HepG2 (cell line): ENCODE measurements around the gene SORD. TPM values are rescaled to one million over a fixed set of nuclear protein-coding genes. Genes with fewer than 3 reads are reported as not detected.

Source experiments
- ATAC-seq: fragments of 200-7000 bp; cut with Tn5 transposase; 3 replicates; pipeline ENCODE4 v1.9.1; 2020; ENCODE audit warnings: mild to moderate bottlenecking, moderate library complexity
- BruUV-seq: library from RNA; stranded (reverse); fragments of 400-500 nt; replicated peaks from 2 replicates; lab custom pipeline; 2021; lab: Mats Ljungman, UMichigan
- CTCF ChIA-PET: fragments of 300-600 bp; formaldehyde crosslinking; extraction: SDS; loops from one replicate; lab custom pipeline; 2021; ENCODE audit warnings: low total read pairs, inconsistent platforms, low intra/inter-chr PET ratio; lab: Yijun Ruan, JAX
- POLR2A ChIA-PET: fragments of 350-600 bp; sonication (Branson Sonifier 250); formaldehyde crosslinking; loops from one replicate; lab custom pipeline; 2020; ENCODE audit warnings: antibody characterized with exemption, inconsistent platforms; lab: Yijun Ruan, JAX
- DNase-seq: peaks from one replicate; pipeline ENCODE4 v3.0.0-alpha.2; 2015; ENCODE audit warnings: low spot score
- FAIRE-seq: peaks from 3 replicates; lab custom pipeline; 2011; peaks lifted over from hg19 to GRCh38; lab: Jason Lieb, UNC
- H2AFZ ChIP-seq: one replicate; pipeline ENCODE4 v1.6.1; 2011; ENCODE audit warnings: low read length, inconsistent platforms
- H3K27ac ChIP-seq: fragments of 300-600 bp; 3 replicates; pipeline ENCODE4 v1.8.0; 2011; ENCODE audit warnings: mixed run types, mild to moderate bottlenecking, mixed read lengths, low read length, inconsistent platforms; ENCODE audit not compliant: insufficient read depth; ENCODE audit errors: extremely low read length
- H3K27me3 ChIP-seq, 2 experiments: fragments of 200-600 bp in 1 of 2; 2 replicates in 1 of 2; 3 replicates in 1 of 2; pipeline versions ENCODE4 v1.6.0 to v1.8.0; 2011; ENCODE audit warnings: low read length in 2 of 2, mild to moderate bottlenecking in 2 of 2, moderate library complexity in 2 of 2, inconsistent platforms in 1 of 2; ENCODE audit not compliant: insufficient read depth in 2 of 2, control insufficient read depth in 1 of 2
- H3K36me3 ChIP-seq, 2 experiments: fragments of 200-600 bp in 1 of 2; replicated peaks in 1 of 2; 2 replicates in 1 of 2; 3 replicates in 1 of 2; pipeline versions ENCODE4 v1.5.1 to v1.8.0; 2011; ENCODE audit warnings: low read length in 2 of 2, inconsistent platforms in 1 of 2; ENCODE audit not compliant: insufficient read depth in 2 of 2, control insufficient read depth in 1 of 2
- H3K4me1 ChIP-seq: 2 replicates; pipeline ENCODE4 v1.5.1; 2012; ENCODE audit warnings: low read length, inconsistent platforms; ENCODE audit not compliant: insufficient read depth
- H3K4me2 ChIP-seq: 2 replicates; pipeline ENCODE4 v1.6.0; 2011; ENCODE audit warnings: low read depth, low read length, inconsistent platforms
- H3K4me3 ChIP-seq, 3 experiments: fragments of 200-600 bp in 1 of 3; sonication (generic), shearing (Covaris generic) in 1 of 3; replicated peaks in 1 of 3; 2 replicates each; pipeline ENCODE4 v1.5.1; 2011 to 2016; ENCODE audit warnings: low read length in 3 of 3, inconsistent platforms in 2 of 3, low read depth in 2 of 3, mild to moderate bottlenecking in 2 of 3, control low read depth in 1 of 3, mixed read lengths in 1 of 3; ENCODE audit not compliant: insufficient read depth in 1 of 3
- H3K79me2 ChIP-seq: one replicate; pipeline ENCODE4 v1.6.1; 2011; ENCODE audit warnings: low read length, inconsistent platforms; ENCODE audit not compliant: insufficient read depth
- H3K9ac ChIP-seq: 2 replicates; pipeline ENCODE4 v1.6.0; 2011; ENCODE audit warnings: mild to moderate bottlenecking, low read depth, low read length, inconsistent platforms; ENCODE audit not compliant: insufficient read depth
- H3K9me3 ChIP-seq: 2 replicates; pipeline ENCODE4 v1.5.1; 2012; ENCODE audit warnings: mild to moderate bottlenecking, low read length
- H4K20me1 ChIP-seq: 2 replicates; pipeline ENCODE4 v1.6.0; 2011; ENCODE audit warnings: inconsistent platforms, mild to moderate bottlenecking, low read length, moderate library complexity; ENCODE audit not compliant: insufficient read depth
- ARNT ChIP-seq: fragments of 450-650 bp; IDR thresholded peaks from 2 replicates; pipeline ENCODE4 v1.6.1; 2017
- EHMT2 ChIP-seq: fragments of 200-600 bp; sonication (generic); IDR thresholded peaks from 2 replicates; pipeline ENCODE4 v1.7.0; 2017; ENCODE audit warnings: antibody characterized with exemption, low read depth, low read length, borderline replicate concordance
- GATA4 ChIP-seq: sonication (generic); IDR thresholded peaks from 2 replicates; pipeline ENCODE4 v1.6.1; 2016; ENCODE audit warnings: antibody characterized with exemption, low read depth, borderline replicate concordance
- HCFC1 ChIP-seq: fragments of 150-350 bp; IDR thresholded peaks from 2 replicates; pipeline ENCODE4 v1.6.1; 2014; ENCODE audit warnings: low read depth, low read length
- KDM6A ChIP-seq: IDR thresholded peaks from 2 replicates; pipeline ENCODE4 v1.6.1; 2016; ENCODE audit warnings: low read depth
- NFIC ChIP-seq: IDR thresholded peaks from 2 replicates; pipeline ENCODE4 v1.6.1; 2012; ENCODE audit warnings: mild to moderate bottlenecking, low read length, inconsistent platforms
- RARG ChIP-seq: sonication (generic); formaldehyde crosslinking; IDR thresholded peaks from 2 replicates; pipeline ENCODE4 v1.4.0; 2020; ENCODE audit warnings: low read depth, mild to moderate bottlenecking, missing genetic modification reagents
- RBM39 ChIP-seq: fragments of 200-400 bp; formaldehyde crosslinking; IDR thresholded peaks from one replicate; pipeline ENCODE4 v1.6.1; 2018; ENCODE audit warnings: antibody characterized with exemption, mild to moderate bottlenecking, low read depth, low read length; ENCODE audit not compliant: poor library complexity, severe bottlenecking
- RXRA ChIP-seq: sonication (generic); formaldehyde crosslinking; IDR thresholded peaks from 2 replicates; pipeline ENCODE4 v1.5.1; 2020; ENCODE audit warnings: missing genetic modification reagents
- ZC3H13 ChIP-seq: sonication (generic); formaldehyde crosslinking; IDR thresholded peaks from 2 replicates; pipeline ENCODE4 v1.8.1; 2023; ENCODE audit warnings: mild to moderate bottlenecking, missing genetic modification reagents, moderate library complexity
- ZFP1 ChIP-seq: IDR thresholded peaks from 2 replicates; pipeline ENCODE4 v1.6.1; 2016
- ZNF224 ChIP-seq: sonication (generic); formaldehyde crosslinking; IDR thresholded peaks from 2 replicates; pipeline ENCODE4 v1.5.0; 2020; ENCODE audit warnings: mild to moderate bottlenecking, missing genetic modification reagents
- ZNF234 ChIP-seq: sonication (generic); formaldehyde crosslinking; conservative IDR thresholded peaks from 2 replicates; pipeline ENCODE4 v1.5.1; 2020; ENCODE audit warnings: mild to moderate bottlenecking, missing genetic modification reagents
- ZNF292 ChIP-seq: sonication (generic); formaldehyde crosslinking; IDR thresholded peaks from 2 replicates; pipeline ENCODE4 v1.8.1; 2022; ENCODE audit warnings: mild to moderate bottlenecking, low read depth, missing genetic modification reagents, borderline replicate concordance
- ZNF333 ChIP-seq: sonication (generic); formaldehyde crosslinking; IDR thresholded peaks from 2 replicates; pipeline ENCODE4 v1.4.0; 2020; ENCODE audit warnings: mild to moderate bottlenecking, missing genetic modification reagents, borderline replicate concordance
- ZNF746 ChIP-seq: sonication (generic); formaldehyde crosslinking; IDR thresholded peaks from 2 replicates; pipeline ENCODE4 v1.8.0; 2022; ENCODE audit warnings: mild to moderate bottlenecking, missing genetic modification reagents
- ZSCAN25 ChIP-seq: sonication (generic); formaldehyde crosslinking; IDR thresholded peaks from 2 replicates; pipeline ENCODE4 v1.8.0; 2022; ENCODE audit warnings: mild to moderate bottlenecking, missing genetic modification reagents
- WGBS: methylation state at CpG from one replicate; pipeline ENCODE4 v1.1.6; 2017; ENCODE audit warnings: low lambda C conversion rate; 5-methylcytosine and 5-hydroxymethylcytosine counted together
- in situ Hi-C: cut with HindIII; loops from 2 replicates; pipeline ENCODE4 v1.10.0; 2017; ENCODE audit warnings: low pct_unique_long_range_greater_than_20kb; ENCODE audit not compliant: extremely low pct_ligation_motif_present
- intact Hi-C: fragments of 100-400 bp; cut with micrococcal nuclease; formaldehyde crosslinking; loops from one replicate; pipeline ENCODE4 v1.10.0; 2022; ENCODE audit not compliant: unreplicated experiment
- polyA plus RNA-seq, 8 experiments: library from polyadenylated mRNA; depleted of rRNA in 3 of 8; stranded (reverse) in 7 of 8; unstranded in 1 of 8; fragments of >200 nt; fragmentation: Illumina TruSeq in 4 of 8; extraction: Trizol in 4 of 8; gene quantifications; 2 replicates each; pipeline versions ENCODE4 v1.2.1 to v1.2.3, GENCODE V29; 2011 to 2016; ENCODE audit warnings: low read depth in 4 of 8, missing spikeins in 1 of 8, mixed read lengths in 1 of 8; ENCODE audit not compliant: insufficient read depth in 1 of 8
- total RNA-seq, 5 experiments: library from RNA; depleted of rRNA; stranded (reverse); fragments of >200 nt; fragmentation: Illumina TruSeq; extraction: Trizol; gene quantifications; 2 replicates each; pipeline ENCODE4 v1.2.3, GENCODE V29; 2016; ENCODE audit warnings: low read depth in 1 of 5
- TF ChIP-seq, protein P1 (sequence below): sonication (generic); formaldehyde crosslinking; IDR thresholded peaks from 2 replicates; pipeline ENCODE4 v1.4.0; 2020; ENCODE audit warnings: missing genetic modification reagents, borderline replicate concordance
- TF ChIP-seq, protein P2 (sequence below): sonication (generic); formaldehyde crosslinking; IDR thresholded peaks from 2 replicates; pipeline ENCODE4 v1.4.0; 2020; ENCODE audit warnings: mild to moderate bottlenecking, missing genetic modification reagents

SORD gene
- total and polyA plus RNA-seq, 2 of the 13 experiments (the other 11 are each of a cell fraction or from before 2014, with no cell fraction given): 59.1 to 95.3 TPM

DNA sequence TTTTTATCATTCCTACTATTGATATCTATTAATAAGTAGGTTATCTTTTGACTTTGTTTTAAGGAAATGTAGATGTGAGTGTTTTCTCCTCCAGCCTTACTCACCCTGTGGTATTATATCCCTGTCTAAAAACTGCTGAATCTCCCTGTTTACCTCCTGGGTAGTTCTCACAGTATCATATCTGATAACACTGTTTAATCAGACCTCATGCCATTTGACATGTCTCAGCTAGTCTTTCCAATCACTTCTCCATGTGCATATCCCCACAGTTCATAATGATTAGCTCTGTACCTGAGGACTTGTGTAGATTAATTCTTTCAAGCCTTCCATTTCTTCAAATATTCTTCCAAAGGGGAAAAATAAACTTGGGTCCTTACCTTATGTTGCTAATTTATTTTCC lies 60.2 kb downstream of the SORD start:
- no peaks in the 10 kb centered on the region for H4K20me1 ChIP-seq
- no peak overlapping the region for H3K27ac ChIP-seq
- no peaks in the 10 kb centered on the region for H3K36me3 ChIP-seq
- H3K9ac ChIP-seq: no peak overlapping the region
- POLR2A ChIA-PET: no interaction called here
- no peak overlapping the region for H3K4me3 ChIP-seq
- H3K27me3 ChIP-seq: no peaks in the 10 kb centered on the region
- FAIRE-seq (no peak), ATAC-seq (no peak), DNase-seq (peak; percentile 35)
- H3K79me2 ChIP-seq: no peaks in the 10 kb centered on the region
- H3K4me2 ChIP-seq: no peak overlapping the region
- H2AFZ ChIP-seq: no peak overlapping the region
- in situ Hi-C loops (no loop called here), intact Hi-C loops (no loop called here)
- H3K9me3 ChIP-seq: no peaks in the 10 kb centered on the region
- no peak for TF ChIP-seq RARG (CRISPR knock-in tag)
- TF ChIP-seq ZFP1 (CRISPR knock-in tag): no peak
- no peak for TF ChIP-seq ZNF224
- no peak for TF ChIP-seq ZC3H13 (CRISPR knock-in tag)
- no peak for TF ChIP-seq ZNF292 (CRISPR knock-in tag)
- TF ChIP-seq ARNT: no peak
- no peak for TF ChIP-seq ZNF746 (CRISPR knock-in tag)
- no peak for TF ChIP-seq ZNF333
- TF ChIP-seq NFIC: no peak
- TF ChIP-seq ZNF234: no peak
- CTCF ChIA-PET: no interaction called here
- peaks cover 24% of the 10 kb centered on the region for H3K4me1 ChIP-seq
- no TSS peak for BruUV-seq

- Histone ChIP-seq H4K20me1 (no peaks in the 10 kb centered on the region), H3K36me3 (no peaks in the 10 kb centered on the region), H3K79me2 (no peaks in the 10 kb centered on the region), H3K9me3 (no peaks in the 10 kb centered on the region), H3K27ac (no peak overlapping the region), H3K4me1 (peaks cover 34% of the 10 kb centered on the region), H3K27me3 (no peaks in the 10 kb centered on the region), H3K4me2 (no peak overlapping the region), H3K4me3 (no peak overlapping the region), H3K9ac (no peak overlapping the region), H2AFZ (no peak overlapping the region)
- WGBS: 55% methylated on average over 3 of the region's 3 CpGs
- in situ Hi-C loops (no loop called here), intact Hi-C loops (no loop called here)
- ChIA-PET POLR2A (no interaction called here), CTCF (no interaction called here)
- ATAC-seq: no peak
- BruUV-seq: no TSS peak
- no peak for FAIRE-seq
- peak; percentile 33 for DNase-seq
- TF ChIP-seq ZSCAN25 (no peak), RBM39 (no peak), EHMT2 (no peak), KDM6A (CRISPR knock-in tag) (no peak), RXRA (CRISPR knock-in tag) (no peak), HCFC1 (no peak), GATA4 (no peak)
- TF ChIP-seq, protein P1, sequence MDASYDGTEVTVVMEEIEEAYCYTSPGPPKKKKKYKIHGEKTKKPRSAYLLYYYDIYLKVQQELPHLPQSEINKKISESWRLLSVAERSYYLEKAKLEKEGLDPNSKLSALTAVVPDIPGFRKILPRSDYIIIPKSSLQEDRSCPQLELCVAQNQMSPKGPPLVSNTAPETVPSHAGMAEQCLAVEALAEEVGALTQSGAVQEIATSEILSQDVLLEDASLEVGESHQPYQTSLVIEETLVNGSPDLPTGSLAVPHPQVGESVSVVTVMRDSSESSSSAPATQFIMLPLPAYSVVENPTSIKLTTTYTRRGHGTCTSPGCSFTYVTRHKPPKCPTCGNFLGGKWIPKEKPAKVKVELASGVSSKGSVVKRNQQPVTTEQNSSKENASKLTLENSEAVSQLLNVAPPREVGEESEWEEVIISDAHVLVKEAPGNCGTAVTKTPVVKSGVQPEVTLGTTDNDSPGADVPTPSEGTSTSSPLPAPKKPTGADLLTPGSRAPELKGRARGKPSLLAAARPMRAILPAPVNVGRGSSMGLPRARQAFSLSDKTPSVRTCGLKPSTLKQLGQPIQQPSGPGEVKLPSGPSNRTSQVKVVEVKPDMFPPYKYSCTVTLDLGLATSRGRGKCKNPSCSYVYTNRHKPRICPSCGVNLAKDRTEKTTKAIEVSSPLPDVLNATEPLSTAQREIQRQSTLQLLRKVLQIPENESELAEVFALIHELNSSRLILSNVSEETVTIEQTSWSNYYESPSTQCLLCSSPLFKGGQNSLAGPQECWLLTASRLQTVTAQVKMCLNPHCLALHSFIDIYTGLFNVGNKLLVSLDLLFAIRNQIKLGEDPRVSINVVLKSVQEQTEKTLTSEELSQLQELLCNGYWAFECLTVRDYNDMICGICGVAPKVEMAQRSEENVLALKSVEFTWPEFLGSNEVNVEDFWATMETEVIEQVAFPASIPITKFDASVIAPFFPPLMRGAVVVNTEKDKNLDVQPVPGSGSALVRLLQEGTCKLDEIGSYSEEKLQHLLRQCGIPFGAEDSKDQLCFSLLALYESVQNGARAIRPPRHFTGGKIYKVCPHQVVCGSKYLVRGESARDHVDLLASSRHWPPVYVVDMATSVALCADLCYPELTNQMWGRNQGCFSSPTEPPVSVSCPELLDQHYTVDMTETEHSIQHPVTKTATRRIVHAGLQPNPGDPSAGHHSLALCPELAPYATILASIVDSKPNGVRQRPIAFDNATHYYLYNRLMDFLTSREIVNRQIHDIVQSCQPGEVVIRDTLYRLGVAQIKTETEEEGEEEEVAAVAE (CRISPR knock-in tag): no peak
- TF ChIP-seq, protein P2, sequence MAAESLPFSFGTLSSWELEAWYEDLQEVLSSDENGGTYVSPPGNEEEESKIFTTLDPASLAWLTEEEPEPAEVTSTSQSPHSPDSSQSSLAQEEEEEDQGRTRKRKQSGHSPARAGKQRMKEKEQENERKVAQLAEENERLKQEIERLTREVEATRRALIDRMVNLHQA: no peak
Measured at GRCh38 chr15:45084163-45084562, 61.2 kb downstream of the SORD start.
